A673 (cell line): ENCODE data around the gene BANP. TPM values are rescaled to one million over a fixed set of nuclear protein-coding genes. Genes with fewer than 3 reads are reported as not detected.

Experiments used
- BruUV-seq: library from RNA; stranded (reverse); fragments of 400-500 nt; replicated peaks from 2 replicates; lab custom pipeline; 2021; lab: Mats Ljungman, UMichigan
- CTCF ChIA-PET: fragments of 300-600 bp; sonication (Branson Sonifier 250); formaldehyde crosslinking; loops from one replicate; lab custom pipeline; 2022; ENCODE audit warnings: antibody characterized with exemption; lab: Charles Lee
- POLR2A ChIA-PET: fragments of 300-600 bp; sonication (Branson Sonifier 250); formaldehyde crosslinking; loops from one replicate; lab custom pipeline; 2022; ENCODE audit warnings: antibody characterized with exemption; ENCODE audit not compliant: low non-redundant PET; lab: Charles Lee
- DNase-seq: peaks from one replicate; pipeline ENCODE4 v3.0.0-alpha.2; 2015; ENCODE audit warnings: low spot score
- H3K27ac ChIP-seq: fragments of 200-600 bp; sonication (generic); 2 replicates; pipeline ENCODE4 v1.5.1; 2016; ENCODE audit warnings: mixed run types, low read depth, mild to moderate bottlenecking, mixed read lengths, antibody characterized with exemption, low read length; ENCODE audit not compliant: poor library complexity, severe bottlenecking
- H3K27me3 ChIP-seq: fragments of 200-600 bp; sonication (generic); replicated peaks from 2 replicates; pipeline ENCODE4 v1.6.1; 2017; ENCODE audit warnings: mixed run types, low read depth, mild to moderate bottlenecking, mixed read lengths, antibody characterized with exemption, low read length; ENCODE audit not compliant: insufficient read depth, poor library complexity
- H3K36me3 ChIP-seq: fragments of 200-600 bp; sonication (generic); 2 replicates; pipeline ENCODE4 v1.6.1; 2016; ENCODE audit warnings: mixed run types, mild to moderate bottlenecking, mixed read lengths, antibody characterized with exemption, low read length; ENCODE audit not compliant: insufficient read depth, poor library complexity, severe bottlenecking
- H3K4me1 ChIP-seq: fragments of 200-600 bp; sonication (generic); 2 replicates; pipeline ENCODE4 v1.6.1; 2017; ENCODE audit warnings: mixed run types, mild to moderate bottlenecking, mixed read lengths, antibody characterized with exemption, low read length; ENCODE audit not compliant: insufficient read depth, poor library complexity, severe bottlenecking
- H3K4me3 ChIP-seq: fragments of 200-600 bp; sonication (generic); 2 replicates; pipeline ENCODE4 v1.5.1; 2016; ENCODE audit warnings: low read depth, mixed run types, mild to moderate bottlenecking, mixed read lengths, low read length; ENCODE audit not compliant: poor library complexity, severe bottlenecking
- H3K9me3 ChIP-seq: fragments of 200-600 bp; sonication (generic); 2 replicates; pipeline ENCODE4 v1.6.1; 2016; ENCODE audit warnings: mixed run types, low read depth, mild to moderate bottlenecking, mixed read lengths, antibody characterized with exemption, low read length; ENCODE audit not compliant: poor library complexity, severe bottlenecking
- CTCF ChIP-seq: fragments of 300-800, 200-600 bp; sonication (generic); conservative IDR thresholded peaks from 2 replicates; pipeline ENCODE4 v1.5.1; 2017; ENCODE audit warnings: low read depth, mild to moderate bottlenecking, antibody characterized with exemption, low read length, moderate library complexity, mixed read lengths
- EZH2 ChIP-seq: fragments of 200-600 bp; sonication (generic); IDR thresholded peaks from 2 replicates; pipeline ENCODE4 v1.6.1; 2017; ENCODE audit warnings: borderline replicate concordance, low read depth, mild to moderate bottlenecking, mixed read lengths, antibody characterized with exemption, low read length; ENCODE audit not compliant: poor library complexity, severe bottlenecking
- intact Hi-C: fragments of 100-400 bp; cut with micrococcal nuclease; formaldehyde crosslinking; loops from one replicate; pipeline ENCODE4 v1.10.0; 2022; ENCODE audit not compliant: unreplicated experiment
- total RNA-seq: library from RNA; stranded (reverse); gene quantifications from 2 replicates; pipeline ENCODE4 v1.2.3, GENCODE V29; 2021

The BANP gene
- total RNA-seq, 1 experiment from 2014 or later = 44.3 TPM

- no peak for DNase-seq
- H3K27me3 ChIP-seq = no peaks in the 10 kb centered on the region
- ChIA-PET POLR2A (interaction anchor here (0.6 kb wide), 1 partner anchor 436 kb away, joined by 6 read pairs; no protein-coding TSS in a partner anchor), CTCF (no interaction called here)
- intact Hi-C loops = no loop called here
- TF ChIP-seq CTCF = no peak
- no peak for TF ChIP-seq EZH2
- H3K27ac ChIP-seq = no peak overlapping the region
- no peaks in the 10 kb centered on the region for H3K36me3 ChIP-seq
- peaks cover 16% of the 10 kb centered on the region for H3K9me3 ChIP-seq
- no peak overlapping the region for H3K4me3 ChIP-seq
- H3K4me1 ChIP-seq = peaks cover 4% of the 10 kb centered on the region
- BruUV-seq = no TSS peak
Observed at GRCh38 chr16:87973717-87974116, 22.5 kb downstream of the BANP start.

DNA sequence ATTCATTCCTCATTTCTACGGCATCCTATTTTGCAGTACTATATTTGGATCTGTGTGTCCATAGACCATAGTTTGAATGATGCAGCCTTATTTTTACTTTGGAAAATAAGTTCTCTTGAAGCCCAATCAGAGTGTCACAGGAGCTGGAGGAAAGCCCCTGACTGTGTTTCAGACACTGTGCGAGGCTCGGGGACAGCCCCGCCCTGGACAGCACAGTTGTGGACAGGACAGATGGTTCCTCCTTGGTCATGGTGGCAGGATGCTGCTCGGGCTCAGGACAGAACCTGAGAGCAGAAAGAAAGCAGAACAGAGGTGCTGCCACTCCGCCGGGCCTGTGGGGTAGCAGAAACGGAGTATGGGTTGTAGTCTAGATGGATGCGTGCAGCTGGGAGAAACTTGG is 22.9 kb downstream of the BANP start:
- H3K36me3 ChIP-seq = no peaks in the 10 kb centered on the region
- CTCF ChIA-PET = no interaction called here
- no peak overlapping the region for H3K4me3 ChIP-seq
- peaks cover 4% of the 10 kb centered on the region for H3K4me1 ChIP-seq
- POLR2A ChIA-PET = no interaction called here
- no TSS peak for BruUV-seq
- no peak for DNase-seq
- peaks cover 16% of the 10 kb centered on the region for H3K9me3 ChIP-seq
- H3K27ac ChIP-seq = no peak overlapping the region
- TF ChIP-seq CTCF (no peak), EZH2 (no peak)
- H3K27me3 ChIP-seq = no peaks in the 10 kb centered on the region
- intact Hi-C loops = no loop called here

- Histone ChIP-seq H3K27me3 (no peaks in the 10 kb centered on the region), H3K9me3 (peaks cover 10% of the 10 kb centered on the region), H3K27ac (no peak overlapping the region), H3K4me1 (peaks cover 4% of the 10 kb centered on the region), H3K4me3 (no peak overlapping the region), H3K36me3 (no peaks in the 10 kb centered on the region)
- DNase-seq = no peak
- no peak for TF ChIP-seq CTCF
- no peak for TF ChIP-seq EZH2
- no TSS peak for BruUV-seq
- ChIA-PET CTCF (no interaction called here), POLR2A (no interaction called here)
- intact Hi-C loops = no loop called here
Observed at GRCh38 chr16:87976665-87977064, 25.4 kb downstream of the BANP start.
